Erythroblast (primary cell): ENCODE measurements around the gene EXT2.

Source experiments
- GATA1 ChIP-seq: IDR thresholded peaks from 2 replicates; pipeline ENCODE4 v1.6.1; 2011; ENCODE audit warnings: low read depth, mild to moderate bottlenecking, control low read depth, low read length, moderate library complexity
- POLR2A ChIP-seq: IDR thresholded peaks from 2 replicates; pipeline ENCODE4 v1.6.1; 2011; ENCODE audit warnings: mild to moderate bottlenecking, low read length

- TF ChIP-seq POLR2A: no peak
- no peak for TF ChIP-seq GATA1
Observed at GRCh38 chr11:44213148-44213547, 117.7 kb downstream of the EXT2 start.
